HepG2 (cell line): ENCODE results near the gene RACGAP1. TPM values are rescaled to one million over a fixed set of nuclear protein-coding genes. Genes with fewer than 3 reads are reported as not detected.

Experiments used
- CTCF ChIP-seq: sonication (generic); formaldehyde crosslinking; IDR thresholded peaks from 2 replicates; pipeline ENCODE4 v1.5.0; 2020; ENCODE audit warnings: mild to moderate bottlenecking, missing genetic modification reagents, moderate library complexity
- EP300 ChIP-seq, 3 experiments: sonication (generic) in 1 of 3; formaldehyde crosslinking in 1 of 3; IDR thresholded peaks; 2 replicates each; pipeline versions ENCODE4 v1.5.1 to v1.6.1; 2011 to 2020; ENCODE audit warnings: low read depth in 2 of 3, low read length in 2 of 3, borderline replicate concordance in 1 of 3, improper control_type of control experiment in 1 of 3, mild to moderate bottlenecking in 1 of 3, missing genetic modification reagents in 1 of 3, moderate library complexity in 1 of 3
- GABPB1 ChIP-seq: IDR thresholded peaks from 2 replicates; pipeline ENCODE4 v1.6.1; 2016; ENCODE audit warnings: mild to moderate bottlenecking, missing genetic modification reagents, moderate library complexity, missing compliant biosample characterization
- HDAC2 ChIP-seq: sonication (generic); formaldehyde crosslinking; IDR thresholded peaks from 2 replicates; pipeline ENCODE4 v1.4.0; 2020; ENCODE audit warnings: missing genetic modification reagents
- HMGXB4 ChIP-seq, 2 experiments: sonication (generic) in 1 of 2; formaldehyde crosslinking in 1 of 2; IDR thresholded peaks; 2 replicates each; pipeline versions ENCODE4 v1.4.0 to v1.6.1; 2018 to 2020; ENCODE audit warnings: missing genetic modification reagents in 2 of 2, borderline replicate concordance in 1 of 2, low read depth in 1 of 2, mild to moderate bottlenecking in 1 of 2, missing biosample characterization in 1 of 2
- KDM3A ChIP-seq: IDR thresholded peaks from 2 replicates; pipeline ENCODE4 v1.6.1; 2018; ENCODE audit warnings: low read depth, missing compliant biosample characterization
- SRY ChIP-seq: sonication (generic); formaldehyde crosslinking; IDR thresholded peaks from 2 replicates; pipeline ENCODE4 v1.8.0; 2022; ENCODE audit warnings: mild to moderate bottlenecking, missing genetic modification reagents
- STAG1 ChIP-seq: sonication (generic); formaldehyde crosslinking; IDR thresholded peaks from 2 replicates; pipeline ENCODE4 v1.4.0; 2020; ENCODE audit warnings: missing genetic modification reagents
- TGIF2 ChIP-seq: IDR thresholded peaks from 2 replicates; pipeline ENCODE4 v1.6.1; 2016; ENCODE audit warnings: control low read depth, missing compliant biosample characterization
- THAP11 ChIP-seq: IDR thresholded peaks from 2 replicates; pipeline ENCODE4 v1.6.1; 2016; ENCODE audit warnings: missing biosample characterization, missing genetic modification reagents
- ZNF280D ChIP-seq: sonication (generic); formaldehyde crosslinking; IDR thresholded peaks from 2 replicates; pipeline ENCODE4 v1.5.1; 2020; ENCODE audit warnings: mild to moderate bottlenecking, missing genetic modification reagents
- ZNF431 ChIP-seq: sonication (generic); formaldehyde crosslinking; IDR thresholded peaks from 2 replicates; pipeline ENCODE4 v1.9.0; 2022; ENCODE audit warnings: missing genetic modification reagents, low read depth, mild to moderate bottlenecking, borderline replicate concordance
- ZNF501 ChIP-seq: sonication (generic); formaldehyde crosslinking; IDR thresholded peaks from 2 replicates; pipeline ENCODE4 v1.5.1; 2020; ENCODE audit warnings: mild to moderate bottlenecking, moderate library complexity, missing genetic modification reagents
- polyA plus RNA-seq, 8 experiments: library from polyadenylated mRNA; depleted of rRNA in 3 of 8; stranded (reverse) in 7 of 8; unstranded in 1 of 8; fragments of >200 nt; fragmentation: Illumina TruSeq in 4 of 8; extraction: Trizol in 4 of 8; gene quantifications; 2 replicates each; pipeline versions ENCODE4 v1.2.1 to v1.2.3, GENCODE V29; 2011 to 2016; ENCODE audit warnings: low read depth in 4 of 8, missing spikeins in 1 of 8, mixed read lengths in 1 of 8; ENCODE audit not compliant: insufficient read depth in 1 of 8
- total RNA-seq, 5 experiments: library from RNA; depleted of rRNA; stranded (reverse); fragments of >200 nt; fragmentation: Illumina TruSeq; extraction: Trizol; gene quantifications; 2 replicates each; pipeline ENCODE4 v1.2.3, GENCODE V29; 2016; ENCODE audit warnings: low read depth in 1 of 5
- TF ChIP-seq, protein P1 (sequence below): sonication (generic); formaldehyde crosslinking; IDR thresholded peaks from 2 replicates; pipeline ENCODE4 v1.4.0; 2020; ENCODE audit warnings: missing genetic modification reagents, mild to moderate bottlenecking, borderline replicate concordance
- TF ChIP-seq, protein P2 (sequence below): sonication (generic); formaldehyde crosslinking; IDR thresholded peaks from 2 replicates; pipeline ENCODE4 v1.4.0; 2020; ENCODE audit warnings: missing genetic modification reagents

Gene RACGAP1
- total and polyA plus RNA-seq, 2 of the 13 experiments (the other 11 are each of a cell fraction or from before 2014, with no cell fraction given): 16.7 to 57.9 TPM

DNA sequence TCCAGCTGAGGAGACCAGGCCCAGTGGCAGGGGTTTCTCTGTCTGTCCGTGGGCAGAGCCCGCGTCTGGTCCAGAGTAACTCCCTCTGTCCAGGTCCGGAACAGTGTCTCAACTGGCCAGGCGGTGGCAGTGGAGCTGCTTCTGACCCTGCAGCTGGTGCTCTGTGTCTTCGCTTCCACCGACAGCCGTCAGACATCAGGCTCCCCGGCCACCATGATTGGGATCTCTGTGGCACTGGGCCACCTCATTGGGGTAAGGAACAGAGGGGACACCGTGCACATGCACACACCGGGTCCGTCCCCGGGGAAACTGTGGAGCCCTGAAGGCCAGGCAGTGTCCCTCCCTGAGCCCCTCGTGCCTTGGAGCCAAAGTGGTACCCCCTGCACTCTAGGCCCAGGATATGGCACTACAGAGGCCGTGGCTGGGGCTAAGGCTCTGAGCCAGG, 51.0 kb downstream of the RACGAP1 start (continued):
- TF ChIP-seq, protein P1, sequence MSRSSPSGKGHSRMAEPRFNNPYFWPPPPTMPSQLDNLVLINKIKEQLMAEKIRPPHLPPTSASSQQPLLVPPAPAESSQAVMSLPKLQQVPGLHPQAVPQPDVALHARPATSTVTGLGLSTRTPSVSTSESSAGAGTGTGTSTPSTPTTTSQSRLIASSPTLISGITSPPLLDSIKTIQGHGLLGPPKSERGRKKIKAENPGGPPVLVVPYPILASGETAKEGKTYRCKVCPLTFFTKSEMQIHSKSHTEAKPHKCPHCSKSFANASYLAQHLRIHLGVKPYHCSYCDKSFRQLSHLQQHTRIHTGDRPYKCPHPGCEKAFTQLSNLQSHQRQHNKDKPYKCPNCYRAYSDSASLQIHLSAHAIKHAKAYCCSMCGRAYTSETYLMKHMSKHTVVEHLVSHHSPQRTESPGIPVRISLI (CRISPR knock-in tag): no peak
- TF ChIP-seq SRY: no peak
- peak; percentile 15; the same call in 1 of the 2 replicates for TF ChIP-seq THAP11 (CRISPR knock-in tag)
- peak; percentile 79 for TF ChIP-seq STAG1 (CRISPR knock-in tag)
- TF ChIP-seq KDM3A: peak; percentile 49; the same call in 1 of the 2 replicates
- 0 out of 2 replicates have a peak, but pooled peaks have one; percentile 39 for TF ChIP-seq ZNF431 (CRISPR knock-in tag)
- 0 out of 2 replicates have a peak, but pooled peaks have one; percentile 45 for TF ChIP-seq ZNF280D (CRISPR knock-in tag)
- TF ChIP-seq, protein P2, sequence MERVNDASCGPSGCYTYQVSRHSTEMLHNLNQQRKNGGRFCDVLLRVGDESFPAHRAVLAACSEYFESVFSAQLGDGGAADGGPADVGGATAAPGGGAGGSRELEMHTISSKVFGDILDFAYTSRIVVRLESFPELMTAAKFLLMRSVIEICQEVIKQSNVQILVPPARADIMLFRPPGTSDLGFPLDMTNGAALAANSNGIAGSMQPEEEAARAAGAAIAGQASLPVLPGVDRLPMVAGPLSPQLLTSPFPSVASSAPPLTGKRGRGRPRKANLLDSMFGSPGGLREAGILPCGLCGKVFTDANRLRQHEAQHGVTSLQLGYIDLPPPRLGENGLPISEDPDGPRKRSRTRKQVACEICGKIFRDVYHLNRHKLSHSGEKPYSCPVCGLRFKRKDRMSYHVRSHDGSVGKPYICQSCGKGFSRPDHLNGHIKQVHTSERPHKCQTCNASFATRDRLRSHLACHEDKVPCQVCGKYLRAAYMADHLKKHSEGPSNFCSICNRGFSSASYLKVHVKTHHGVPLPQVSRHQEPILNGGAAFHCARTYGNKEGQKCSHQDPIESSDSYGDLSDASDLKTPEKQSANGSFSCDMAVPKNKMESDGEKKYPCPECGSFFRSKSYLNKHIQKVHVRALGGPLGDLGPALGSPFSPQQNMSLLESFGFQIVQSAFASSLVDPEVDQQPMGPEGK (CRISPR knock-in tag): 0 out of 2 replicates have a peak, but pooled peaks have one; percentile 26
- TF ChIP-seq CTCF (CRISPR knock-in tag): peak; percentile 93
- TF ChIP-seq HDAC2: no peak
- TF ChIP-seq HMGXB4 (CRISPR knock-in tag; IDR thresholded peaks at IDR 0.05; ENCODE audit: borderline replicate concordance in 1 of 2, low read depth in 1 of 2): peak; percentile 52 to 66; a peak in 2 of 4 replicates
- 0 out of 2 replicates have a peak, but pooled peaks have one; percentile 20 for TF ChIP-seq GABPB1 (CRISPR knock-in tag)
- 0 out of 2 replicates have a peak, but pooled peaks have one; percentile 20 for TF ChIP-seq TGIF2 (CRISPR knock-in tag)
- no peak for TF ChIP-seq EP300 (IDR thresholded peaks at IDR 0.05; ENCODE audit: low read depth in 2 of 2, low read length in 2 of 2)
- TF ChIP-seq EP300 (CRISPR knock-in tag; IDR thresholded peaks at IDR 0.05; ENCODE audit: borderline replicate concordance): no peak
- TF ChIP-seq ZNF501 (CRISPR knock-in tag): peak; percentile 50; the same call in 1 of the 2 replicates
